Retina (tissue), 1 donor: ENCODE results near the gene COL8A1.

Experiments used
- DNase-seq: peaks from one replicate; pipeline ENCODE4 v3.0.0-alpha.2; 2016

Gene COL8A1

DNA sequence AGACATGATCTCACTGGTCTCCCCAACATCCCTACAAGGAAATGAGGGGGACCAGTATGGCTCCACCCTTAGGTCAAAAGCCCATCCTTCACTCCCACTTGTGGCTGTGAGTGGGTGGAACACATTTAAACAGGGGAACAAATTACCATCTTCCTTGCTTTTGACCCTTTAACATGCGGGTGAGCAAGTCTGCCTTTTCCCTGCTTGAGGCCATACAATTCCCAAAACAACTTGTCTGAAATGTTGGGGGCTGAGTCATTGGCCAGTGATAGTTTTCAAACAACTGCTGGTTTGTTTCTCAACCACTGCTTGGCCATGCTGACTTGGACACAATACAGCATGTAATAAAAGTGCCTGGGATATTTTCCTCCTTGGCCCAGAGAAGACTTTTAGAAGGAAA lies 39.6 kb downstream of the COL8A1 start:
- no peak for DNase-seq

DNA sequence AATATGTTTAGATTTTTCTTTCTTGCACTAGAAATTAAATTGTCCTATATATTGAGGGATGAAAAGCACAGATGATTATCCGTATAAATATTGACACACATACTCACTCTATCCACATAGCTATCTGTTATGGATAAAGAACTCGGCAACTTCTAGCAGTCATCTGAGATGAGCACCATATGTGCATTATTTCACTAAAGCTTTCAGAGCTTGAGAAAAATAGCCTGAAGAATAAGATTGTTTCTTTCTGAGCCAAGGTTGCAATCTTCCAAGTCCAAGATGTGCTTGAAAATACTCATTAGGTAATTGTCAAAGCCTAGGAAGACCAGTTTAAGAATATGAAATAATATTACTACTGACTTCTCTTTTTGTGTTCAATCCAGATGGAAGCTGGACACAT lies 40.5 kb downstream of the COL8A1 start:
- DNase-seq, result no peak

DNA sequence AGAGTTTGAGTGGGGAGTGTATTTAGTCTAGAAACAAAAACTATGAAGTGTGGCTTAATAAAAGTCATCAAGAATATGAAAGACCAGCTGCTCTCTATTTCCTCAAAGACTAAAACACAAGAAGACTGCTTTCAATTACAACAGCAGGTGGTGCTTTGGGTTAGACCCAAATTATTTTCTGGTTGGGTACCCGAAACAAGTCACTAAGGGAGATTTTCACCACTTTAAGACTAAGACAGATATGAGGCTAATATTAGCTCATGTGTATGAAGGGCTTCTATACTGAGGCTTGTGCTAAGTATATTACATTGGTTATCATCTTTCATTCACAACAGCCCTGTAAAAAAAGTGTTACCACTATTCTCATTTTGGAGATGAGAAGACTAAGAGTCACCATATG lies 43.1 kb downstream of the COL8A1 start:
- DNase-seq, result no peak

DNA sequence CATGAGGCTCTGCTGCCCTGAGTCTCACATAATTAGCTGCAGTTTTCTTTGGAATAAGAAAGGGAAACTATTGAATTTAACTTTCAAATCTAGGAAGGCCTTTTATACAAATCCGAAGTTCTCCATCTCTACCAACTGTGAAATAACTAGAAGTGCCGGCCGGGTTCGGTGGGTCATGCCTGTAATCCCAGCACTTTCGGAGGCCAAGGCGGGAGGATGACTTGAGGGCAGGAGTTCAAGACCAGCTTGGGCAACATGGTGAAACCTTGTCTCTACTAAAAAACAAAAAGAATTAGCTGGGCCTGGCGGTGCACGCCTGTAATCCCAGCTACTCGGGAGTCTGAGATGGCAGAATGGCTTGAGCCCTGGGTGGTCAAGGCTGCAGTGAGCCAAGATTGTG lies 43.6 kb downstream of the COL8A1 start:
- no peak for DNase-seq

DNA sequence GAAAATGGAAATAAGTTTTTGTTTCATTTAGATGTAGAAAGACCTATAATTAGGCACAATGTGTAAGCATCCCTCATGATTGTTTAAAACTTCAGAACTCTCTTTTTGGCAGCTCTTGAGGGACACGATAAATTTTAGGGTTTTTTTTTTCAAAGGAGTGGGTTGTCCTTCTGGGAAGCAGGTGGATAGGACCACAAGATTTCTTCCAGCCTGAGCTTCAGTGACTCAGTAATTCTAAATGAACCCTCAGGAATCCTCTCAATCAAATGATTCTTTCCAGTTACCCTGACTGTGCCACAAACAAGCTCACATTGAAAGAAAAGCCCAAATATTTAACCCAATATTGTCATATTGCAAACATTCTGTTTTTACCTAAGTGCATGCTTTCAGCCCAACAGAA lies 45.1 kb downstream of the COL8A1 start:
- DNase-seq, result no peak

DNA sequence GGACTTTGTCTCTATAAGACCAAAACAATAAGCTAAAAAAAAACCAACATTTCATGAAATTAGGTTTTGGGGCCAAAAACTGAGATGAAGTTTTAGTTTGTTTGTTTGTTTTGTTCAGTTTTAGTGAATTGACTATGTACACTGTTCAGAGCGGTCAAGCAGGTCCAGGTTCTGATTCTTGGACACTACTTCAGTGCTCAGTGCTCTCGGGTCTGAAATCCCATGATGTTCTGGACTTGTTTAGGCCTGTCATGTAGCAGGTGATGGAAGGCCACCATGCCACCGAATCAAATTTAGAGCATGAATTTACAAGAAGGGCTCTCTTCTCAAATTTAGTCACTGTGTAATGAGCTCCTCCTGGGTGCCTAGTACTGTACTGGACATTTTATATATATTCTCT lies 45.5 kb downstream of the COL8A1 start:
- no peak for DNase-seq

DNA sequence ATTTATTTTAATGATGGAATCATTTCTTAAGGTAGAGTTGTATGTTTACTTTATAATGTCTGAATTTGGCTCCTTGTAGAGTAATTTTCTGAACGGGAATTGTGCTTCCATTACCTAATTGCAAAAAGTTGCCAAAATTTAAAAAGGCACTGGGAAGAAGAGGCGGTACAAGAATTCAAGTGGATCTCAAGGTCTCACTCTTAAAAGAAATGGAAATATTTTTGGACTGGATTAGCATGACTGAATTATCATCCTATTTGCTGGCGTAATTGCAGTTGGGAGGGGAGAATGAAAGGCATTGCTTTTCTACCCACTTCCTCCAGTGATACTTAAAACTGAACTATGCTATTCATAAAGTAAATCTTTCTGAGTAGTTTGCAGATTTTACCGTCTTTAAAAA lies 46.2 kb downstream of the COL8A1 start:
- DNase-seq, result no peak

DNA sequence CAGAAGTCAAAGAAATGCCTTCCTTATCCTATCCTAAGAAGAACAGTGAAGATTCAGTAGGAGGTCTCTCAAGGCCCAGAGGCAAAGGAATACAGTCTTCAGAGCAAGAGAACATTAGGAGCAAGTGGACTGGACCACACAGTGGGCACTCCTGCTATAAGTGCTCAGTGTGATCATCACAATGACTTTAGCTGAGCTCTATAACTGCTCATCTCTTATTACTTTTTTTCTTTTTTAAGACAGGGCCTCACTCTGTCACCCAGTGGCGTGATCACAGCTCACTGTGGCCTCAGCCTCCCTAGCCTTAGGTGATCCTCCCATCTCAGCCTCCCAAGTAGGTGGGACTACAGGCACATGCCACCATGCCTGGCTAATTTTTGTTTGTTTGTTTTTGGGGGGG lies 48.1 kb downstream of the COL8A1 start:
- DNase-seq, result no peak

DNA sequence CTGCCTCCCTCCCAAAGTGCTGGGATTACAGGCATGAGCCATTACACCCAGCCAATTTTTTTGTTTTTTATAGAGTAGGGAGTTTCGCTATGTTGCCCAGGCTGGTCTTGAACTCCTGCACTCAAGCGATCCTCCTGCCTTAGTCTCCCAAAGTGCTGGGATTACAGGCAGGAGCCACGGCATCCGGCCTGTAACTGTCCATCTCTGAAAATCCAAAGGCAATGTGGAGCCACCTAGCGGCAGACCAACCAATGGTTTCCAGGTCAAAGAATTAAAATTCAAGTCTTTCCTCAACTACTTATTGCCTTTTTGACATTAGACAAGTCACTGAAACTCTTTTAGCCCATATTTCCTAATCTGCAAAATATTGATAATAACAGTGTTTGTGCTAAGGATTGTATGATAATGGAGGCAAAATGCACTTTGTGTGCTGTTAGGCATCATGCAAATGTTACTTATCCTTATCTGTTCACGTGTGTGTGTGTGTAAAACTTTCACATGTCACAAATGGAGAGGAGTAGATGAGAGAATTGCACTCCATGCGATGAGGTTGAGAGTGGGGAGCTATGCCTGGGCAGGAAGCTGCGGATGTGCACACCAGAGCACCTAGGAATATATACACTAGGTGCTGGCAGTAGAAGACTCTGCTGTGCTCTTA lies 48.7 kb downstream of the COL8A1 start:
- DNase-seq, result peak; percentile 34

DNA sequence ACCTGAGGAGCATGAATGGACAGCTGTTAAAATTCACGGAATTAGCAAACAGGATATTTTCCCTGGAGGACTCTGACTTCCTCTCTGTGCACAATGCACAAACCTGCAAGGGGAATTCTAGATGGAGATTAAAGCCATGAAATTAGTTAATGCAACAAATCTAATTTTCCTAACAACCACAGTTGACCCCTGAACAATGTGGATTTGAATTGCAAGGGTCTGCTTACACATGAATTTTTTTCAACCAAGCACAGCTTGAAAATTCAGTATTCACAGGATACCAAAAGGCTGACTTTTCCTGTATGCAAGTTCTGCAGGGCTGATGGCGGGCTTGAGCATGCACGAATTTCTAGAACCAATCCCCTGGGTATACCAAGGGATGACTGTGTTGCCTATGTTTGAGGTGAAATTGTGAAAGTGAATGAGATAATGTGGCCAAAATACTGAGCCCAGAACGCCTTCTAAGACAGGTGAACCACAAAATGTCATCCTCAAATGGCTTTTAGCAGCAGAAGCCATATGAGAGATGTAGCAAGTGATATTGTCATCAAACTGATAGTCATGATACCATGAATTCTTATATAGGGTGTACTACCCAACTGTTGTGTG lies 52.5 kb downstream of the COL8A1 start:
- no peak for DNase-seq

DNA sequence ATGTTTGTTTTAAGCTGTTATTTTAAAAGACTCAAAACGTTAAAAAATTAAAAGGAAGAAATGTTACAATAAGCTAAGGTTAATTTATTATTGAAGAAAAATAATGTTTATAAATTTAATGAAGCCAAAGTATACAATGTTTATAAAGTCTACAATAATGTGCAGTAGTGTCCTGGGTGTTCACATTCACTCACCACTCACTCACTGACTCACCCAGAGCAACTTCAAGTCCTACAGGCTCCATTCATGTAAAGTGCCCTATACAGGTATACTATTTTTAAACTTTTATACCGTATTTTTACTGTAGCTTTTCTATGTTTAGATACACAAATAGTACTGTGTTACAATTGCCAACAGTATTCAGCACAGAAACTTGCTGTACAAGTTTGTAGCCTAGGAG lies 55.2 kb downstream of the COL8A1 start:
- no peak for DNase-seq

DNA sequence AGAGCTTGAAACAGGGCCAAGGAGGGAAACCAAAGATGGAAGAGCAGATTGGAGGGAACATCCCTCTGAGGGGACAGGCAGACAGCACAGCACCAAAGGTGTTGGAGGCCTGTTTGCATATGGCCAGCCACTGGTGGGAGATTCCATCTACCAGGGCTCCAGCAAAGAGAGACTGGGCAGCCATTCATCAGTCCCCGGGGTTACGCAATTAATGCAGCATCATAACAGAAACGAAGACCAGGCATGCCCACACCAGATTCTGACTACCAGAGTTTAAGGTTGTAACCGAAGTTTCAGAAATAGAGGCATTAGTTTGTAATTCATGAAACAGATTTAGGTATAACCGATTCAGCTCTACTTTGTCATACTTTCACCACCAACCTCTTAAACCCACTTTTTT lies 58.1 kb downstream of the COL8A1 start:
- no peak for DNase-seq

DNA sequence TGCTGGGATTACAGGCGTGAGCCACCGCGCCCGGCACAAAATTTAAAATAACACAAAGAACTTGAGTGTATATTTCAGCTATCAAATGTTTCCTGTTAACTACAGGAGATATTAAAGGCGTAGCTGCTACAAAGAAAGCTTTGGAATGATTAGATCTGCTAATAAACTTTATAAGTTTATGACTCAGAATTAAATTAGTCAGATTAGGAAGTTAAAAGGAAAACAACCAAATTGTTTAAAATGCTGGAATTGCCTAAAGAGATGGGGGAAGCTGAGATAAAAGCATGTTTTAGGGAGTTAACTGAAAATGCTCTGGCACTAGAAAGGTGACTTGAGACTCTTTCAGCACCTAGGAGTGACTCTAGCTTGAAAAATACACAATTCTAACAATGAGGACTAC lies 58.9 kb downstream of the COL8A1 start:
- no peak for DNase-seq

DNA sequence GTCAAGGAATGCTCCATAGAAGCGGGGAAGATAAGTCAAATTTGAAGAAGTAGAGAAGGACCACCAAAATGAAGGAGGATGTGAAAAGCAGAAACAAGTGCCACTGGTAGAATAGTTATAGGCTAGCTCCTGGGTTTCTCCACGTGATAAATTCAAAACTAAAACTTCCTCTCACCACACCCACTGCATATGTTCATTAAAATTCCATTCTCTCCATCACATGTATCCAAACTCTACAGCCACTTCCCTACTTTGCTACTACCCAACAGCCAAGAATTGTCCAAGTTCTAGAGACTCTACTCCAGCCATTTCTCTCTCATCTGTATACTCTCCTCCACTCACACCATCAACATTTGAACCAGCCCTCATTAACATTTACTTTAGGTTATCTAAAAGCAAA lies 60.5 kb downstream of the COL8A1 start:
- no peak for DNase-seq

DNA sequence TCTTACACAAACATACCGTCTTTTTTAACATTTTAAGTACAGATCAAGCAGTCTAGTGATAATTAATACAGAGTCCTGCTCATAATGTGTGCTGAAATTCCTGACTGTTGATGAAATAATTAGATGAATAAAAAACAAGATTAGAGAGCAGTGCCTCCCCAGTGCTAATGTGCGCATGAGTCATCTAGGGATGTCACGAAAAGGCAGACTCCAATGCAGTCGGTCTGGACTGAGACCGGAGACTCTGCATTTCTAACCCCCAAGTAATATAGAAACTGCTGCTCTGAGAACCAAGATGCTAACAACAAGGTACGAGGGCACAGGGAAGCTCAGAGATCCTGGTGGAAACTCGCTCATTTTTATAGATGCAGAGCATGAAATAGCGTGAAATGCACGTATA lies 61.4 kb downstream of the COL8A1 start:
- DNase-seq, result no peak

DNA sequence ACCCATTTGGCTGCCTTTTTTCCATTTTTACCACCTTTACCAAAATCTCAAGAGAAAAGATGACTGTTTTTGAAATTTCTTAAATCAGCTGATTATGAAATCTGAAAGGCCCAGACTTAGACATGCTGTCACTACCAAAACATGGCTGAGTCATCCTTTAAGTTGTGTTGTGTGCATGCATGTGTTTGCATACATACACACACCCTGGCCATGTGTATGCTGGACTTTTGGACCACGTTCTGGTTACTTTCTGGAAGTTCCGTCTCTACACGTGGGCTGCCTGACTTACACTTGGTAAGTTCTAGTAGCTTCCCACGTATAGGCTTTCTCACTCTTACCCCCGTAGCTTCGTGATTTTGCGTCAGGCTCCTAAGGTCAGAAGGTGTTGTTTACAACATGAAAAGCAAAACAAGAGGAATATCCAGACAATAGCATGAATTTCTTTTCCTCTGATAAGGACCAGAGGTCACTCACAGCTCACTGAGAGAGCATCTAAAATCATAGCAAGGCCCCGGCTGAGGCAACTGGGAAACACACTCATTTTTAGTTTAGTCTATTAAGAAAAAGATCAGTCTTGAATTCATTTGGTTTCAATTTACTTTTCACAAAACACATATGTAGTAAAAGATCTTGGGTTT lies 62.4 kb downstream of the COL8A1 start:
- DNase-seq, result no peak

DNA sequence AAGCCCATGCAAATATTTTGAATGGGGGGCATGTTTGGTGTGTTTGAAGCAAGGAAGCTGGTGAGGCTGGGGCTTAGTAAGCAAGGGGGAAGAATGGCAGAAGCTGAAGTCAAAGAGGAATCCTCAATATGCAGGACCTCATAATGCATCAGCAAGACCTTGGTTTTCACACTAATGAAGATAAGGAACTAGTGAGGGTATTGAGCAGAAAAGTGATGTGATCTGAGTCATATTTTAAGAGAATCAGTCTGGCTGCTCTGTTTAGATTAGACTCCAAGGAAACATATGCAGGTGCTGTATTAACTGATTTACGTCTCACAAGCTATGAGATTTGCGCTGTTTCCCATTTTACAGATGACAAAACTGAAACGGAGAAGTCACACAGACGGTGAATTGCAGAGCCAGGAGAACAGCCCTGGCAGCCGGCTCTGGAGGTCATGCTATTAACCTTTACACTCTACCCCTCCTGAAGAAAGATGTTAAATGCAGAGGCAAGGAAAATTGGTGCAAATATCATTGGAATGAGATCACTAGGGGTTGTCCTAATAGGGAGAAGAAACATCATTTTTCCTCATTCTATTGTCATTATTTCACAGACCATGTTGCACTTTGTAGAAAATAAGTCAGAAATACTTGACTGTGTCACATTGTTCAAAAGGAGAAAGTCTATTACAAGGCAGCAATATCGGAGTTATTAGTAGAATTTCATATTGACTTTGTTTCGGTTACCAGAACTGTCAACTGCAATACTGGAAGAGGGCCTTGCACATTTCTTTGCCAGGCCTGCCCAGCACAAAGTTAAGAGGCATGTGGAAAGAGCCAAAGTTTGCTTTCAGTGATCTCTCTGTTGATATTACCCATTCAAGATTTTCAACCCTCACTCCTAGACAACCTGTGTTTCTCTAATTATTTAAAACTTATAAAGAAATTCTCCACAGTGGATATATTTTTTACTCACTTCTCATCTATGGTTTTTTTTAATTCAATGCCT lies 64.9 kb downstream of the COL8A1 start:
- no peak for DNase-seq

DNA sequence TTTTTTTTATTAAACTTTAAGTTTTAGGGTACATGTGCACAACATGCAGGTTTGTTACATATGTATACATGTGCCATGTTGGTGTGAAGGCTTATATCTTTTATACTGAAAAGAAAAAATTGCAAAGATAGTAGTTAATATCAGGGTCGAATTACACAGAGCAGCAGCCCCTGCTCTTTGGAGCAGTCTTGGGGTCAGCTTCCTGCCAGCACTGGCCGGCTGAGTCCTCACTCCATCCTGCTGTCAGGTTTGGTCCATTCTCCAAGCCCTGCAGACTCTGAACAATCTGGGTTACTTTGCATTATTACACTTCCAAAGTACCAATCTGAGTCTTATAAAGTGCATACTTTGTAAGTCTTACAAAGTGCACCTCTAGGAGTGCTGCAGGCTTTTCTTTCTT lies 66.0 kb downstream of the COL8A1 start:
- no peak for DNase-seq

DNA sequence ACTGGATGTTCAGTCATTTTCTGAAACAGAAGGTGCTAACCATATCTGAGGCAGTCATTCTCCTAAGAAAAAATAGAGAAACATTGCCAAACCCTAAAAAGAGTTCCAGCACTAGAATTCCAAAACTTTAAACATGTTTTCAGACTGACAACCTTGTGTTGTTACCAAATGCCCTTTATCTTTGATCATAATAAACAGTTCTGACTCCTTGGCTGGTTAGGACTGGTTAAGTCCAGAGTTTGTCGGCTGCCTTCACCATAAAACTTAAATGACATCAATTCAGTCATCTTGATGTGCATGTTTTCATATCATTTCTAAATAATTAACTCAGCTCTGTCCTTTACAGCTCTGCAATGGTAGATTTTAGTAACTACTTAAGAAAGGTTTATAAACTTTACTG lies 68.0 kb downstream of the COL8A1 start:
- DNase-seq, result no peak

DNA sequence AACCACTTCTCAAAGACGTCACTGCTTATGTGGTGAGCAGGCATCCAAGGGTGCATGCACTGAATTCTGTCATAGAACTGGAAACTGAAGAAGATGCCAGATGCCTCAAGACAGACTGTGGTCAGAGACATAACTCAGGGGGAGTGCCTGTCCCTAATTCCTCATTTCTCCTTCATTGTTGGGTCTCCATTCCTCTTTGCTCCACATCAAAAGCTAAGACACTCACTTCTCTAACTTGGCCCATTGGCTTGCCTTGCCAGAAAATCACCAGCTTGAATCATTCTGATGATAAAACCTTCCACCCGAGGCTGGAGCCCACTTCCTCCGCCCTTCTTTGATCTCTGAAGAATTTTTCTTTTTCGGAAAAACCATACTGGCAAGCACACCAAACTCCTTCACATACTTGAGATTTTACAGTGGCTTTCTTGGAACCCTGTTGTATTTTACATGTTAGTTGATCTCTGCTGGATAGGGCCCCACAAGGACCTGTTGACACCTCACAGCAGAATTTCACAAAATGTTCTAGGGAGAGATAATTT lies 69.9 kb downstream of the COL8A1 start:
- DNase-seq, result no peak

DNA sequence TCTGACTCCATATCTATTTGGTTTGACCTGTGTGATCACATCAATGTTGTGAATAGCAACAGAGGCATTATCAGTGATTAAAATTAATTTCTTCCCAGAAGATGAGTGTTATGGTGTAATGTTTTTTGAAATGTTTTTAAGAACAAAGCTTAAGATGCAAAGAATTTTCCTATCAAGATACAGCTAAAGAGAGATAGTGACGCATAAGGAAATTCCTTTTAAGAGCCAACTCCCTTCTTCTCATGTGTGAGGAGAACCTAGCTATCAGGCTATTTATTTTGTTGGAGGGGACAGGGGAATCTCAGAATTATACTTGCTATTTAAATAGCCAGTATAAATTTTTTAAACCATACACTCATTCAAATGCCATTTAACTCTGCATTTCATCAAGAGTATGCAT lies 71.3 kb downstream of the COL8A1 start:
- no peak for DNase-seq

DNA sequence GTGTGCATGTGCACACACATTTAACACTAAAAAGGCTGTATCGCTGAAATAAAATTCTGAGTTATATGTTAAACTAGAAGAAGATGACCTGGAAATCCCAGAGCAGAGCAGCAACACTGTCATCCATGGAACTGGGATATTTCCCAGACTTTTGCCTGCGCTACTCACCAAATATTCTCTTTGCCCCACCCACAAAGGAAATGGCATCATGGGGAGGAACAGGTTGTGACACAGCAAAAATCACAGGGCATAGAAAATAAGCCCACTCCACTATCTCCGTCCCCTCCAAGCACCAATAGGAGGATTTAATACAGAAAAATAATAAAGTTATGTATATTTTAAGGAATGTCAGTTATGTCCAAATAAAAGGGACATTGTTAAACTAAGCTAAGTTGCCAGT lies 71.7 kb downstream of the COL8A1 start:
- no peak for DNase-seq

DNA sequence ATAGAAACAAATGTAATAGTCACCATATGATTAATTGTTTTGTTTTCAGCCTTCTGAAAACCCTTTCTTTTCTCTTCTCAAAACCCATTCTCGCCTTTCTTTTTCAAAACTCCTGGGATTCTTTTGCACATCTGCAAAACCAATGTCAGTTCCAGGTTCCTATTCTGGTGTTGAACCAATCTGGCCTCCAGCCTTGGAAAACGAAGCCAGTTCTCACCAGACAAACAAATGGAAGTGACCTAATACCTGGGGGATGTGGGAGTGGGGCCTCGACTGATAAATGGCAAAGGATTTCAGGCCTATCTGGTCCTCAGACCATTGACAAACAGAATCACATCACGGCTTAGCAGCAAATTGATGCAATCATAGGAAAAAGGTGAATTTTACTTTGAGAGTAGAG lies 73.0 kb downstream of the COL8A1 start:
- no peak for DNase-seq
